ENCODE data around the gene MAK. TPM values are rescaled to one million over a fixed set of nuclear protein-coding genes. Genes with fewer than 3 reads are reported as not detected.
"Not testable (repeated sequence)": the region's sequence is repeated elsewhere in the genome, so short reads cannot be mapped to it uniquely, and the experiment has no call there.

MAK gene
- total RNA-seq, 1 donor from 2014 or later = 0.41 TPM

DNA sequence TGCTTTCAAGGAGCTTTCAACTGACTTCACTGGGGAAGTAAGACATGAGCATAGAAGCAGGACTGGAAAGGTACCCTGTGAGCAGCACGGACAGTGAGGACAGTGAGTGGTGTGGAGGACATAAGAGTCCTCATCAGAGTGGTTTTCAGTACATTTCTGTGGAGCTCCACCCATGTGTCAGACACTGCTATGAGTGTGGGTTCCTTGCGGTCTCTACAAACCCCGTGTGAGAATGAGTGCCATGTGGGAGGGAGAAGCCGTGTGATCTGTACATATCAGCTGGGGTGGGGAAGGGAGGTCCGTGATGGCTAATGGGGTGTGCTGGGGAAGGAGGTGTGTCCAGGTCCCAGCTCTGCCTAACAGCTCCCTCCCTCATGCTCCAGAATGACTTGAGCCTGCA lies 86.6 kb downstream of the MAK start:
- H3K27ac Mint-ChIP-seq; H3K27me3 Mint-ChIP-seq (ENCODE audit: low read depth); intact Hi-C loops (cut with micrococcal nuclease); H3K9me3 Mint-ChIP-seq; DNase-seq (ENCODE audit: low spot score); H3K4me3 Mint-ChIP-seq (ENCODE audit: low read depth): not testable (repeated sequence)
- peaks cover 69% of the 10 kb centered on the region for H3K36me3 Mint-ChIP-seq (ENCODE audit: low read depth)
- H3K4me1 Mint-ChIP-seq (ENCODE audit: low read depth) = peaks cover 31% of the 10 kb centered on the region

DNA sequence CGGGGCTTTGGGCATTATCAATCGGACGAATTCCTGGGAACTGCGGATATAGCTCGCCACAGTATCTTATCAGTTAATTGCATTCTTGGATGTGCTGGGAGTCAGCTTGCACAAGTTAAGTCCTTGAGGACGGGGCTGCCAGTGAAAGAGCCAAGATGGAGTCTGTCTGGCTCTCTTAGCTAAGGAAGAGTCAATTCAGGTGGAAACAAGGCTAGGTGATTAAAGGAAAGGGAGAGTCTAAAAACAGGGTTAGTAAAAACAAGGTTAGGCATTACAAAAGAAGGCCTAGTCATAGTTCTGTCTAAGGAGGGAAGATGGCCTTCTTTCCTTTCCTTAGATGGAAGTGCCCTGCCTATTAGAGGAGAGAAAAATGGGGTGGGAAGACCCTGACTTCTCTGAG lies 87.8 kb downstream of the MAK start:
- intact Hi-C loops (cut with micrococcal nuclease) = not testable (repeated sequence)
- peaks cover 59% of the 10 kb centered on the region for H3K36me3 Mint-ChIP-seq (ENCODE audit: low read depth)

DNA sequence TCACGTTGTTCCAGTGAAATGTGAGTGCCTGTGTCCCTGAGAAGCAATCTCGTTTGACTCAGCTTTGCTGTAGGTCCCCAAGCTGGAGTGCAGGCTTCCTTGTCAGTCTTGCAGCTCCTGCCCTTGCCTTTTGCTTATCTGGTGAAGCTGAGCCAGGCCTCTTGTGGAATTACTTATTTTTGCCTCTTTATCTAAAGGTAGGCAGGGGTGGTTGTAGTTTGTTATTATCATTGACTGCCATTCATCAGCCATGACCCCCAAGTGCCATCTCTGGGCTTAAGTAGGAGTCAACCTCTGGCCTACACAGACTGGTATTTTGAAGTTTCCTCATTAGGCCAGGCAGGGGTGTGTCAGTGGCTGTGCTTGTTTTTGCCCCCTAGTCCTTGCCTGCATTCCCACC lies 88.6 kb downstream of the MAK start:
- Mint-ChIP-seq H3K36me3 (ENCODE audit: low read depth) (peaks cover 51% of the 10 kb centered on the region), H3K27me3 (ENCODE audit: low read depth) (no peaks in the 10 kb centered on the region), H3K4me1 (ENCODE audit: low read depth) (peaks cover 43% of the 10 kb centered on the region), H3K9me3 (no peaks in the 10 kb centered on the region), H3K27ac (no peak overlapping the region), H3K4me3 (ENCODE audit: low read depth) (peak overlapping the region; percentile 95)
- intact Hi-C loops (cut with micrococcal nuclease) = no loop called here
- DNase-seq (ENCODE audit: low spot score) = no peak

More for the DNA sequence above, 87.8 kb downstream of the MAK start:
- H3K27me3 Mint-ChIP-seq (ENCODE audit: low read depth); H3K4me3 Mint-ChIP-seq (ENCODE audit: low read depth); H3K9me3 Mint-ChIP-seq; H3K27ac Mint-ChIP-seq; DNase-seq (ENCODE audit: low spot score): not testable (repeated sequence)
- peaks cover 37% of the 10 kb centered on the region for H3K4me1 Mint-ChIP-seq (ENCODE audit: low read depth)

DNA sequence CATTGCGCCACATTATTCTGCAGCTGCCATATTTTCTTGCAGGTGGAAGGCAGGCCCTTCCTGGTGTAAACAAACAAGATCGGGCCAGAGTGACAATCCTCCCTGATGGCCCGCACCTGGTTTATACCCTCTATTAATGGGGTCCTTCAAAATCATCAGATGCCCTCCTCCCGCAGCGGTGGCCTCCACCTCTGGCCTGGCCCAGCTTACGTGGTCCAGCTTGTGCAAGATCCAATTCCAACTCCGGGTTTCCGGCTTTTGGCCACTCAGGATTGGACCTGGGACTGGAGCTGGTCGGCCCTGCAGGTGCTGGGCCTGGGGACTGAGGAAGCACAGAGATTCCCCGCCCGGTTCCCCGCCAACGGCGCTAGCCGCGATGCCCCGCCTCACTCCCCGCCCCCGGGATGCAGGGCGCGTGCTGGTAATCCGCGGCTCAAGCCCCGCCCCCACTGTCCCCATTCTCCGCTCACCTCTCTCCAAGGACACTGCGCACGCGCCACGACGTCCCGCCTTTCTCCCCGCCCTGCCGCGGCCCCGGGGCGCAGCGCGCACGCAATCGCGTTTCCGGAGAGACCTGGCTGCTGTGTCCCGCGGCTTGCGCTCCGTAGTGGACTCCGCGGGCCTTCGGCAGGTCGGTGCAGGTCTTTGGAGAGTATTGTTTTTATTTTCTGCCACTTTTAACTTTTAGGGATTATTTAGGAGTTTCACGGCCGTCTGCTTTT lies 90.9 kb downstream of the MAK start, which contains the start of gene TMEM14B:
Gene TMEM14B (plus strand): TSS at position 555 of the 722 bp plus-strand sequence. CDS start 1,441 bp downstream, outside the sequence.
- Mint-ChIP-seq H3K4me1 (ENCODE audit: low read depth) (peaks cover 37% of the 10 kb centered on the region), H3K36me3 (ENCODE audit: low read depth) (peaks cover 41% of the 10 kb centered on the region), H3K9me3 (no peaks in the 10 kb centered on the region), H3K27me3 (ENCODE audit: low read depth) (no peaks in the 10 kb centered on the region), H3K27ac (peak within 1 kb of the TSS; percentile 94), H3K4me3 (ENCODE audit: low read depth) (peak within 1 kb of the TSS; percentile 95)
- peak; percentile 99 for DNase-seq (ENCODE audit: low spot score)
- intact Hi-C loops (cut with micrococcal nuclease) = loop anchor here (1.0 to 2.0 kb wide), 3 partner anchors 24 to 91 kb away; partner anchors contain the start of genes C6orf52, MAK, PAK1IP1 and TMEM14C

DNA sequence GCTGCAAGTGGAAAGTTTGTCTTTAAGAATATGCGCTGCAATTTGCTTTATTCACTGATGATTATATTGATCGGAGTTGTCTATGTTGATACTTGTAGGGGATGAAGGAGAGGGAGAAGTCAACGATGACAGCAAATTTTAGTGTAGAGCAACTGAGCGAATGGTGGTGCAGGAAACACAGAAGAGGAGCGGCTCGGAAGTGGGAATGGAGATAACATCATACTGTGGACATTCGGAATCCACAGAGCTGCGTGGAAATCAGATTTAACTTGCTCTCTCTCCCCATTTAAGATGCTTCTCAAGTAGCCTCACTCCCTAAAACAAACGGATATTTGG lies 91.5 kb downstream of the MAK start:
- no peaks in the 10 kb centered on the region for H3K9me3 Mint-ChIP-seq
- H3K36me3 Mint-ChIP-seq (ENCODE audit: low read depth) = peaks cover 36% of the 10 kb centered on the region
- peak overlapping the region; percentile 95 for H3K4me3 Mint-ChIP-seq (ENCODE audit: low read depth)
- no peaks in the 10 kb centered on the region for H3K27me3 Mint-ChIP-seq (ENCODE audit: low read depth)
- DNase-seq (ENCODE audit: low spot score) = no peak
- intact Hi-C loops (cut with micrococcal nuclease) = loop anchor here (1.0 to 2.0 kb wide), 3 partner anchors 24 to 92 kb away; partner anchors contain the start of genes C6orf52, MAK, PAK1IP1 and TMEM14C
- peaks cover 37% of the 10 kb centered on the region for H3K4me1 Mint-ChIP-seq (ENCODE audit: low read depth)
- peak overlapping the region; percentile 94 for H3K27ac Mint-ChIP-seq

- DNase-seq (ENCODE audit: low spot score) = no peak
- H3K27ac Mint-ChIP-seq = no peak overlapping the region
- H3K4me3 Mint-ChIP-seq (ENCODE audit: low read depth) = no peak overlapping the region
- intact Hi-C loops (cut with micrococcal nuclease) = no loop called here
- peaks cover 19% of the 10 kb centered on the region for H3K36me3 Mint-ChIP-seq (ENCODE audit: low read depth)
- H3K9me3 Mint-ChIP-seq = no peaks in the 10 kb centered on the region
- H3K4me1 Mint-ChIP-seq (ENCODE audit: low read depth) = peaks cover 34% of the 10 kb centered on the region
- no peaks in the 10 kb centered on the region for H3K27me3 Mint-ChIP-seq (ENCODE audit: low read depth)
Observed at GRCh38 chr6:10745116-10745515, 93.2 kb downstream of the MAK start.

GRCh38 chr6:10743515-10743914 lies 94.8 kb downstream of the MAK start:
- Mint-ChIP-seq H3K27me3 (ENCODE audit: low read depth) (no peaks in the 10 kb centered on the region), H3K36me3 (ENCODE audit: low read depth) (peaks cover 11% of the 10 kb centered on the region), H3K27ac (no peak overlapping the region), H3K4me3 (ENCODE audit: low read depth) (no peak overlapping the region), H3K9me3 (no peaks in the 10 kb centered on the region), H3K4me1 (ENCODE audit: low read depth) (peaks cover 22% of the 10 kb centered on the region)
- intact Hi-C loops (cut with micrococcal nuclease) = no loop called here
- DNase-seq (ENCODE audit: low spot score) = no peak

GRCh38 chr6:10742251-10742650 lies 96.1 kb downstream of the MAK start:
- peaks cover 20% of the 10 kb centered on the region for H3K4me1 Mint-ChIP-seq (ENCODE audit: low read depth)
- intact Hi-C loops (cut with micrococcal nuclease) = no loop called here
- H3K27ac Mint-ChIP-seq = no peak overlapping the region
- H3K36me3 Mint-ChIP-seq (ENCODE audit: low read depth) = peaks cover 11% of the 10 kb centered on the region
- H3K27me3 Mint-ChIP-seq (ENCODE audit: low read depth) = no peaks in the 10 kb centered on the region
- H3K9me3 Mint-ChIP-seq = no peaks in the 10 kb centered on the region
- H3K4me3 Mint-ChIP-seq (ENCODE audit: low read depth) = no peak overlapping the region
- no peak for DNase-seq (ENCODE audit: low spot score)

DNA sequence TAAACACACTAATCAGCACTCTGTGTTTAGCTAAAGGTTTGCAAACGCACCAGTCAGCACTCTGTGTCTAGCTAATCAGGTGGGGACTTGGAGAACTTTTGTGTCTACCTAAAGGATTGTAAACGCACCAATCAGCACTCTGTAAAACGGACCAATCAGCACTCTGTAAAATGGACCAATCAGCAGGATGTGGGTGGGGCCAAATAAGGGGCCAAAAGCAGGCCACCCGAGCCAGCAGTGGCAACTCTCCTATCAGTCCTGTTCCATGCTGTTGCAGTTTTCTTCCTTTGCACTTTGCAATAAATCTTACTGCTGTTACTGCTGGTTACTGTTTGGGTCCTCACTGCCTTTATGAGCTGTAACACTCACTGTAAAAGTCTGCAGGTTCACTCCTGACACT lies 96.7 kb downstream of the MAK start:
- H3K36me3 Mint-ChIP-seq (ENCODE audit: low read depth); DNase-seq (ENCODE audit: low spot score); H3K4me3 Mint-ChIP-seq (ENCODE audit: low read depth); H3K27ac Mint-ChIP-seq; H3K9me3 Mint-ChIP-seq; H3K27me3 Mint-ChIP-seq (ENCODE audit: low read depth); intact Hi-C loops (cut with micrococcal nuclease): not testable (repeated sequence)
- peaks cover 16% of the 10 kb centered on the region for H3K4me1 Mint-ChIP-seq (ENCODE audit: low read depth)

GRCh38 chr6:10740061-10740460 lies 98.3 kb downstream of the MAK start:
- Mint-ChIP-seq H3K27me3 (ENCODE audit: low read depth) (no peaks in the 10 kb centered on the region), H3K36me3 (ENCODE audit: low read depth) (peaks cover 7% of the 10 kb centered on the region), H3K4me1 (ENCODE audit: low read depth) (peaks cover 1% of the 10 kb centered on the region), H3K27ac (no peak overlapping the region), H3K9me3 (no peaks in the 10 kb centered on the region), H3K4me3 (ENCODE audit: low read depth) (no peak overlapping the region)
- DNase-seq (ENCODE audit: low spot score) = no peak
- intact Hi-C loops (cut with micrococcal nuclease) = no loop called here

GRCh38 chr6:10736731-10737130 lies 101.6 kb downstream of the MAK start:
- intact Hi-C loops (cut with micrococcal nuclease) = no loop called here
- Mint-ChIP-seq H3K9me3 (no peaks in the 10 kb centered on the region), H3K36me3 (ENCODE audit: low read depth) (peaks cover 14% of the 10 kb centered on the region), H3K4me3 (ENCODE audit: low read depth) (no peak overlapping the region), H3K4me1 (ENCODE audit: low read depth) (no peaks in the 10 kb centered on the region), H3K27me3 (ENCODE audit: low read depth) (no peaks in the 10 kb centered on the region), H3K27ac (no peak overlapping the region)
- DNase-seq (ENCODE audit: low spot score) = no peak

GRCh38 chr6:10733863-10734262 lies 104.5 kb downstream of the MAK start:
- H3K4me1 Mint-ChIP-seq (ENCODE audit: low read depth) = no peaks in the 10 kb centered on the region
- H3K27me3 Mint-ChIP-seq (ENCODE audit: low read depth) = no peaks in the 10 kb centered on the region
- DNase-seq (ENCODE audit: low spot score) = no peak
- H3K27ac Mint-ChIP-seq = no peak overlapping the region
- intact Hi-C loops (cut with micrococcal nuclease) = no loop called here
- H3K9me3 Mint-ChIP-seq = no peaks in the 10 kb centered on the region
- peaks cover 24% of the 10 kb centered on the region for H3K36me3 Mint-ChIP-seq (ENCODE audit: low read depth)
- H3K4me3 Mint-ChIP-seq (ENCODE audit: low read depth) = no peak overlapping the region

- Mint-ChIP-seq H3K27ac (no peak overlapping the region), H3K36me3 (ENCODE audit: low read depth) (peaks cover 30% of the 10 kb centered on the region), H3K4me3 (ENCODE audit: low read depth) (no peak overlapping the region), H3K4me1 (ENCODE audit: low read depth) (no peaks in the 10 kb centered on the region), H3K27me3 (ENCODE audit: low read depth) (no peaks in the 10 kb centered on the region), H3K9me3 (no peaks in the 10 kb centered on the region)
- intact Hi-C loops (cut with micrococcal nuclease) = no loop called here
- no peak for DNase-seq (ENCODE audit: low spot score)
Observed at GRCh38 chr6:10733151-10733715, 105.1 kb downstream of the MAK start.

All from activated T-helper 2 cell treated with anti-CD3 and anti-CD28 coated beads, Interferon-gamma antibody, Interleukin-2, Interleukin-4, amounts not matched to agents 10 μg/mL and 5 μg/mL and 100 μg/mL, durations not matched to agents 14 hours and 24 hours and 36 hours (primary cell).